ENCODE data around the gene IL1RAPL1. TPM values are rescaled to one million over a fixed set of nuclear protein-coding genes. Genes with fewer than 3 reads are reported as not detected.

The IL1RAPL1 gene
- total RNA-seq, 2 experiments from 2014 or later: not detected

DNA sequence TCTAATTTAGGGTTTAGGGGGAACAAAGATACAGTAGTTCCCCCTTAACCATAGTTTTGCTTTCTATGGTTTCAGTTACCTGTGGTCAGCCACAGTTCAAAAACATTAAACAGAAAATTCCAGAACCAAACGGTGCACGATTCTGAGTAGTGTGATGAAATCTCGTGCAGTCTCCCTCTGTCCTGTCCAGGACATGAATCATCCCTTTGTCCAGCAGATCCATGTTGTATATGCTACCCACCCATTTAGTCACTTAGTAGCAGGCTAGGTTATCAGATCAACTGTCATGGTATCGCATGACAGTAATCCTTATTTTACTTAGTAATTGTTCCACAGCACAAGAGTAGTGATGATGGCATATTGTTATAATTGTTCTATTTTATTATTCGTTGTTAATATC, 556.1 kb downstream of the IL1RAPL1 start:
- DNase-seq: no peak
- H3K9me3 Mint-ChIP-seq: no peaks in the 10 kb centered on the region
- H3K27ac Mint-ChIP-seq: no peak overlapping the region
- H3K4me3 ChIP-seq (ENCODE audit: low read length): no peak overlapping the region
- CTCF ChIA-PET: no interaction called here
- ATAC-seq (ENCODE audit: poor library complexity): no peak
- H3K9me3 ChIP-seq (ENCODE audit: control insufficient read depth in 1 of 2, insufficient read depth in 1 of 2, low read length in 2 of 2): peaks cover 0 to 3% of the 10 kb centered on the region in 2 experiments
- H3K27me3 ChIP-seq (ENCODE audit: control insufficient read depth in 1 of 2, insufficient read depth in 2 of 2, low read length in 2 of 2): no peaks in the 10 kb centered on the region
- POLR2A ChIA-PET: no interaction called here
- TF ChIP-seq, protein P1, sequence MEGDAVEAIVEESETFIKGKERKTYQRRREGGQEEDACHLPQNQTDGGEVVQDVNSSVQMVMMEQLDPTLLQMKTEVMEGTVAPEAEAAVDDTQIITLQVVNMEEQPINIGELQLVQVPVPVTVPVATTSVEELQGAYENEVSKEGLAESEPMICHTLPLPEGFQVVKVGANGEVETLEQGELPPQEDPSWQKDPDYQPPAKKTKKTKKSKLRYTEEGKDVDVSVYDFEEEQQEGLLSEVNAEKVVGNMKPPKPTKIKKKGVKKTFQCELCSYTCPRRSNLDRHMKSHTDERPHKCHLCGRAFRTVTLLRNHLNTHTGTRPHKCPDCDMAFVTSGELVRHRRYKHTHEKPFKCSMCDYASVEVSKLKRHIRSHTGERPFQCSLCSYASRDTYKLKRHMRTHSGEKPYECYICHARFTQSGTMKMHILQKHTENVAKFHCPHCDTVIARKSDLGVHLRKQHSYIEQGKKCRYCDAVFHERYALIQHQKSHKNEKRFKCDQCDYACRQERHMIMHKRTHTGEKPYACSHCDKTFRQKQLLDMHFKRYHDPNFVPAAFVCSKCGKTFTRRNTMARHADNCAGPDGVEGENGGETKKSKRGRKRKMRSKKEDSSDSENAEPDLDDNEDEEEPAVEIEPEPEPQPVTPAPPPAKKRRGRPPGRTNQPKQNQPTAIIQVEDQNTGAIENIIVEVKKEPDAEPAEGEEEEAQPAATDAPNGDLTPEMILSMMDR (IDR thresholded peaks at IDR 0.05): no peak
- H3K4me1 Mint-ChIP-seq (ENCODE audit: low read depth): no peaks in the 10 kb centered on the region
- no peaks in the 10 kb centered on the region for H3K36me3 ChIP-seq (ENCODE audit: insufficient read depth, low read length)
- H3K4me1 ChIP-seq (ENCODE audit: insufficient read depth, low read length): no peaks in the 10 kb centered on the region
- H3K4me3 Mint-ChIP-seq: no peak overlapping the region
- intact Hi-C loops (cut with DNase I, micrococcal nuclease): no loop called here
- H3K36me3 Mint-ChIP-seq (ENCODE audit: low read depth): no peaks in the 10 kb centered on the region
- no peaks in the 10 kb centered on the region for H3K27me3 Mint-ChIP-seq
- no peak overlapping the region for H3K27ac ChIP-seq (ENCODE audit: low read depth in 1 of 2, low read length in 2 of 2)

DNA sequence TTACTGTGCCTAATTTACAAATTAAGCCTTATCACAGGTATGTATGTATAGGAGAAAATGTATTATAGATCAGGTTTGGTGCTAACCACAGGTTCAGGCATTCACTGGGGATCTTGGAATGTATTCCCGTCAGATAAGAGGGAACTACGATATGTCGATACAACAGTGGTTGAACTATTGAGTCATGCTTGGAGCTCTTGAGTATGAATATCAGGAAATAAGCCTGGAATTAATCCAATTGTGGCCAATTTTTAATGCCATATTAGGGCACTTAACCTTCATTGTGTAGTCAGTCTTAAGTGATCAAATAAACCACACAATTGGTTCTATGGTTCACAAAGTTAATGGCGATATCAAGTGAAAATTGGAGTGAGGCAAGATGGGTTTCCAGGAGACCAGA, 556.5 kb downstream of the IL1RAPL1 start:
- intact Hi-C loops (cut with DNase I, micrococcal nuclease): no loop called here
- TF ChIP-seq, protein P1 (IDR thresholded peaks at IDR 0.05): no peak
- ChIA-PET CTCF (no interaction called here), POLR2A (no interaction called here)
- H3K36me3 Mint-ChIP-seq (ENCODE audit: low read depth): no peaks in the 10 kb centered on the region
- H3K4me3 Mint-ChIP-seq: no peak overlapping the region
- Histone ChIP-seq H3K27me3 (ENCODE audit: control insufficient read depth in 1 of 2, insufficient read depth in 2 of 2, low read length in 2 of 2) (no peaks in the 10 kb centered on the region), H3K9me3 (ENCODE audit: control insufficient read depth in 1 of 2, insufficient read depth in 1 of 2, low read length in 2 of 2) (no peaks in the 10 kb centered on the region), H3K4me3 (ENCODE audit: low read length) (no peak overlapping the region), H3K4me1 (ENCODE audit: insufficient read depth, low read length) (no peaks in the 10 kb centered on the region), H3K36me3 (ENCODE audit: insufficient read depth, low read length) (no peaks in the 10 kb centered on the region), H3K27ac (ENCODE audit: low read depth in 1 of 2, low read length in 2 of 2) (no peak overlapping the region)
- H3K27me3 Mint-ChIP-seq: no peaks in the 10 kb centered on the region
- no peaks in the 10 kb centered on the region for H3K9me3 Mint-ChIP-seq
- H3K4me1 Mint-ChIP-seq (ENCODE audit: low read depth): no peaks in the 10 kb centered on the region
- no peak overlapping the region for H3K27ac Mint-ChIP-seq
- DNase-seq: no peak
- ATAC-seq (ENCODE audit: poor library complexity): no peak

DNA sequence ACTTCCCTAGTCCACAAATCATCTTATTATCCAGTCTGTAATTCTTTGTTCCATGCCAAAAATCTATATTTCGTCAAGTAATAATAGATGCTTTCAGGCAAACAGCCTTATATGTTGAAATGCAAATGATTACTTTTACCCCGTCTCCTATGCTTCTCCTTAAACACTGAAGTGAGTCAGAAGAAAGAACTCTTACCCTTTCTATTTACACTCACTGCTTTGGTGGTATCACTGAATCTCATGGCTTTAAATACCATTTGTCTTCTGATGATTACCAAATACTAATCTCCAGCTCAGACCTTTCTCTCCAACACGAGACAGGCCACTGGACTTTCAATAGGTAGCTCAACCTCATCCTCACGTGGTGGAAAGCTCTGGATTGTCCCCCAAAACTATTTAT, 558.1 kb downstream of the IL1RAPL1 start:
- POLR2A ChIA-PET: no interaction called here

More for the DNA sequence above, 558.1 kb downstream of the IL1RAPL1 start:
- Mint-ChIP-seq H3K27me3 (no peaks in the 10 kb centered on the region), H3K36me3 (ENCODE audit: low read depth) (no peaks in the 10 kb centered on the region), H3K4me3 (no peak overlapping the region), H3K27ac (no peak overlapping the region), H3K4me1 (ENCODE audit: low read depth) (no peaks in the 10 kb centered on the region), H3K9me3 (no peaks in the 10 kb centered on the region)
- TF ChIP-seq, protein P1 (IDR thresholded peaks at IDR 0.05): no peak
- no peak overlapping the region for H3K4me3 ChIP-seq (ENCODE audit: low read length)
- no peaks in the 10 kb centered on the region for H3K4me1 ChIP-seq (ENCODE audit: insufficient read depth, low read length)
- intact Hi-C loops (cut with DNase I, micrococcal nuclease): no loop called here
- no peak overlapping the region for H3K27ac ChIP-seq (ENCODE audit: low read depth in 1 of 2, low read length in 2 of 2)
- no peaks in the 10 kb centered on the region for H3K27me3 ChIP-seq (ENCODE audit: control insufficient read depth in 1 of 2, insufficient read depth in 2 of 2, low read length in 2 of 2)
- DNase-seq (no peak), ATAC-seq (ENCODE audit: poor library complexity) (no peak)
- H3K36me3 ChIP-seq (ENCODE audit: insufficient read depth, low read length): no peaks in the 10 kb centered on the region
- no peaks in the 10 kb centered on the region for H3K9me3 ChIP-seq (ENCODE audit: control insufficient read depth in 1 of 2, insufficient read depth in 1 of 2, low read length in 2 of 2)
- CTCF ChIA-PET: no interaction called here

Data from CD4-positive, alpha-beta T cell (primary cell).